Astrocyte of the cerebellum (primary cell): ENCODE measurements around the gene THSD8.
A peak's percentile ranks its signal among the peaks of the same experiment; 100 is the strongest.
"Not testable (repeated sequence)": the region's sequence is repeated elsewhere in the genome, so short reads cannot be mapped to it uniquely, and the experiment has no call there.

ENCODE experiments used
- DNase-seq: peaks from one replicate; pipeline ENCODE4 v3.0.0-alpha.2; 2011; ENCODE audit warnings: low read depth
- H3K4me3 ChIP-seq: 2 replicates; pipeline ENCODE4 v1.5.1; 2011; ENCODE audit warnings: mild to moderate bottlenecking, low read depth, low read length, moderate library complexity
- in situ Hi-C: cut with HindIII; loops from 2 replicates; pipeline ENCODE4 v1.10.0; 2017; ENCODE audit warnings: low sequenced_read_pairs
- TF ChIP-seq, protein P1 (sequence below): IDR thresholded peaks from 2 replicates; pipeline ENCODE4 v1.5.1; 2012; ENCODE audit warnings: low read length, low read depth, moderate library complexity, mild to moderate bottlenecking; ENCODE audit errors: missing control alignments

Gene THSD8

DNA sequence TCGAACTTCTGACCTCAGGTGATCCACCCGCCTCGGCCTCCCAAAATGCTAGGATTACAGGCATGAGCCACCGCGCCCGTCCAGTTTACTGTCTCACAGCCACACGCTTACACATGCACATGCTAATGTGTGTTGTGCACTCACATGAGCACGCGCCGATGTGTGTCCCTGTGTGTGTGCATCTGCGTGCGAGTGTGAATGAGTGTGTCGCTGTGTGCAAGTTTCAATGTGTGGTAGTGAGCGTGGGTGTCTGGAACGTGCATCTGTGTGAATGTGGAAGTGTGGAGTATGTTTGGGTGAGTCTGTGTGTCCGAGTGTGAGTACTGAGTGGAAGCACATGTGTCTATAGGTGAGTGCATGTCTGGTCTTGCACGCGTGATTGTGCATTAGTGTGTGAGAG is 40.6 kb downstream of the THSD8 start:
- TF ChIP-seq, protein P1, sequence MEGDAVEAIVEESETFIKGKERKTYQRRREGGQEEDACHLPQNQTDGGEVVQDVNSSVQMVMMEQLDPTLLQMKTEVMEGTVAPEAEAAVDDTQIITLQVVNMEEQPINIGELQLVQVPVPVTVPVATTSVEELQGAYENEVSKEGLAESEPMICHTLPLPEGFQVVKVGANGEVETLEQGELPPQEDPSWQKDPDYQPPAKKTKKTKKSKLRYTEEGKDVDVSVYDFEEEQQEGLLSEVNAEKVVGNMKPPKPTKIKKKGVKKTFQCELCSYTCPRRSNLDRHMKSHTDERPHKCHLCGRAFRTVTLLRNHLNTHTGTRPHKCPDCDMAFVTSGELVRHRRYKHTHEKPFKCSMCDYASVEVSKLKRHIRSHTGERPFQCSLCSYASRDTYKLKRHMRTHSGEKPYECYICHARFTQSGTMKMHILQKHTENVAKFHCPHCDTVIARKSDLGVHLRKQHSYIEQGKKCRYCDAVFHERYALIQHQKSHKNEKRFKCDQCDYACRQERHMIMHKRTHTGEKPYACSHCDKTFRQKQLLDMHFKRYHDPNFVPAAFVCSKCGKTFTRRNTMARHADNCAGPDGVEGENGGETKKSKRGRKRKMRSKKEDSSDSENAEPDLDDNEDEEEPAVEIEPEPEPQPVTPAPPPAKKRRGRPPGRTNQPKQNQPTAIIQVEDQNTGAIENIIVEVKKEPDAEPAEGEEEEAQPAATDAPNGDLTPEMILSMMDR: no peak
- DNase-seq: no peak
- in situ Hi-C loops: no loop called here
- no peak overlapping the region for H3K4me3 ChIP-seq

DNA sequence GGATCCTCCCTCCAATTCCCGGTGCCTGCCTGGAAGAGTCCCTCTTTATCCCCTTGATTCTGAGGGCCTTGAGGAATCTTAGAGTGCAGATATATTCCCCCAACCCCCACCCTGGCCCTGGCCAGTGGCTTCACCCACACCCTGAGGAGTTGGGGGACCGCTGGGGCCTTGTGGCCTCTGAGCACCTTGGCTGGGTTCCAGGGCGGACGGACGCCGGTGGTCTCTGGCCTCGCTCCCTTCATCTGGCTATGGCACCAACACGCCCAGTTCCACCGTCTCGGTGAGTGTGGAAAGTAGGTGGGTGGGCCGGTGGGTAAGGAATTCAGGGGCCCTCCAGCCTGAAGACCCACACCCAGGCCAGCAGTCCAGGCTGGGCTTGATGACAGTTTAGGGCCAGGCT is 41.5 kb downstream of the THSD8 start:
- TF ChIP-seq, protein P1: no peak
- in situ Hi-C loops: no loop called here
- no peak for DNase-seq
- H3K4me3 ChIP-seq: no peak overlapping the region

DNA sequence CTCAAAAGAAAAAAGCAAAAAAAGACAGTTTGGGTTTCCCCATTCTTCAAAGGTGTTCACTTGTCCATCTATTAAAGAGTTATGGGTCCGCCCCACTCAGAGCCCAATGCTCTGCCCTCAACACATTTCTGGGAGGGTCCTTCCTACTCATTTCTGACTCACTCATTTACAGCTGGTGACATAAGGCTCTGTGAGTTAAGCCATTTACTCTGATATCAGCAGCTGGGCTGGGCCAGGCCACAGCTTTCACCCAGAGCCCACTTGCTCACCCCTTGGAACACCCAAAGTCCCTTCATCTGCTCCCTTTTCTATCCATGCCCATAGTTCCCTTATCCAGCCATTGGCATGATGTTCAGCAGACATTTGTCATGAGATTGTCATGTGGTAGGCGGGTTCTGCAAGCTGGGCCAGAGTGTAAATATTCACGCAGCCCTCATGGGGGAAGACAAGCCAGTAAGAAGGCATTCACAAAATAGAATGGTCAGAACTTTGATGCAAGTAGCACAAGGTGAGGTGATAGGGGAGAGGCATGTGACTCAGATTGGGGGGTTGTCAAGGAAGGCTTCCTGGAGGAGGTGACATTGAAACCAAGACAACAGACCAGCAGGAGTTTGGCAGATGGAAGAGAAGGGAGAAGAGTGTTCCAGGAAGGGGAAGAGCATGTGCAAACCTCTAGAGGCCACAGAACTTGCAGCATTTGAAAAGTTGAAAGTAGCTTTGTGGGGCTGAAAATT is 42.3 kb downstream of the THSD8 start:
- TF ChIP-seq, protein P1: no peak
- no peak for DNase-seq
- in situ Hi-C loops: no loop called here
- H3K4me3 ChIP-seq: no peak overlapping the region

DNA sequence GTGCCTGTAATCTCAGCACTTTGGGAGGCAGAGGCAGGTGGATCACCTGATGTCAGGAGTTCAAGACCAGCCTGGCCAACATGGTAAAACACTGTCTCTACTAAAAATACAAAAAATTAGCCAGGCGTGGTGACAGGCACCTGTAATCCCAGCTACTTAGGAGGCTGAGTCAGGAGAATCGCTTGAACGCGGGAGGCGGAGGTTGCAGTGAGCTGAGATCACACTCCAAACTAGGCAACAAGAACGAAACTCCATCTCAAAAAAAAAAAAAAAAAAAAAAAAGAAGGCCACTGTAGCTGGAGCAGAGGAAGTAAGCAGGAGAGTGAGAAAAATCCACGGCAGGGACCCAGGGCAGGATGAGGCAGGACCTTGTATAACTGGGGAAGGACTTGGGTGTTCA is 44.7 kb downstream of the THSD8 start:
- H3K4me3 ChIP-seq, DNase-seq: not testable (repeated sequence)
- in situ Hi-C loops: loop anchor here (5.0 kb wide), 1 partner anchor 79 kb away; no protein-coding TSS in a partner anchor

DNA sequence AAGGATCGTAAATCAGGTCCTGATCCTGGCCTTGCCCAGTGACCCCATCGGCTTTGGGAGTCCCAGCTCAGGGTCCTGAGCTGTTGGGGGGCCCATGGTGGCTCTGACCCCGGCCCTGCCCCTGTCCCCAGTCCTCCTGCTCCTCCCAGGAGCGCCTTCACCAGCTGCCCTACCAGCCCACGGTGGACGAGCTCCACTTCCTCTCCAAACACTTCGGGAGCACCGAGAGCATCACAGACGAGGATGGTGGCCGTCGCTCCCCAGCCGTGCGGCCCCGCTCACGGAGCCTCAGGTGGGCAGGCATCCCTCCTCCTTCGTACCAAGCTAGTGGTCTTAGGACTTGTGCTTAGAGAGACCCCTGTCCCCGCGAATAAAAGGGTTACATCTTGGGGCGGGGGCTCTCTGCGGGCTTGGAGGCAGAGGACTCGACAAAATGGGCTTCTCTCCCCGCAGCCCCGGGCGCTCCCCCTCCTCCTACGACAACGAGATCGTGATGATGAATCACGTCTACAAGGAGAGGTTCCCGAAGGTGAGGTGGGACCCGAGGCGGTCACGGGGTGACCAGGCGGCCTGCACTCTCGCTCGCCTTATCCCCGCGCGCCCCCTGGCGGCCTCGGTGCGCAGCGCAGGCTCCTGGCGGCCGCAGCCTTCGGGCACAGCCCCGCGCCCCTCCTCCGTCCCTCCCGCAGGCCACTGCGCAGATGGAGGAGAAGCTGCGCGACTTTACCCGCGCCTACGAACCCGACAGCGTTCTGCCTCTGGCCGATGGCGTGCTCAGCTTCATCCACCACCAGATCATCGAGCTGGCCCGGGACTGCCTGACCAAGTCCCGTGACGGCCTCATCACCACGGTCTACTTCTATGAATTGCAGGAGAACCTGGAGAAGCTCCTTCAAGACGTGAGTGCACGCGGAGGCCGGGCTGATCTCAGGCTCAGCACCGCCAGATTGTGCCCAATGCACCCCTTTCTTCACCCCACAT is 45.6 kb downstream of the THSD8 start:
- in situ Hi-C loops: loop anchor here (5.0 kb wide), 1 partner anchor 80 kb away; no protein-coding TSS in a partner anchor
- TF ChIP-seq, protein P1: peak; percentile 97
- no peak overlapping the region for H3K4me3 ChIP-seq
- DNase-seq: peak; percentile 36
